Naive thymus-derived CD8-positive, alpha-beta T cell (primary cell): ENCODE measurements around the gene PRXL2B. TPM values are rescaled to one million over a fixed set of nuclear protein-coding genes. Genes with fewer than 3 reads are reported as not detected.
"Not testable (repeated sequence)": the region's sequence is repeated elsewhere in the genome, so short reads cannot be mapped to it uniquely, and the experiment has no call there.

Source experiments
- ATAC-seq, 2 donors: fragments of 150-1000 bp; cut with Tn5 transposase in 1 of 2; sonication (Bioruptor Pico), chemical (Tn5 transposase) in 1 of 2; 1 replicate in 1 of 2; 2 replicates in 1 of 2; pipeline ENCODE4 v1.10.0; 2021; ENCODE audit warnings: mild to moderate bottlenecking in 2 of 2, moderate library complexity in 2 of 2
- POLR2A ChIA-PET: fragments of 350-600 bp; sonication (Branson Sonifier 250); formaldehyde crosslinking; loops from one replicate; lab custom pipeline; 2021; ENCODE audit warnings: antibody characterized with exemption; lab: Charles Lee
- DNase-seq, 10 donors: peaks; one replicate each; pipeline versions ENCODE4 v3.0.0 to v3.0.0-alpha.2; 2020 to 2022
- H3K27ac Mint-ChIP-seq, 10 donors: one replicate each; pipeline ENCODE4 v1.8.0; 2020 to 2022; ENCODE audit warnings: mild to moderate bottlenecking in 10 of 10, mixed read lengths in 10 of 10, moderate library complexity in 4 of 10, inconsistent platforms in 1 of 10
- H3K27me3 Mint-ChIP-seq, 5 donors: one replicate each; pipeline ENCODE4 v1.8.0; 2021 to 2022; ENCODE audit warnings: mixed read lengths in 5 of 5
- H3K36me3 Mint-ChIP-seq, 3 donors: one replicate each; pipeline ENCODE4 v1.8.0; 2020 to 2022; ENCODE audit warnings: mixed read lengths in 3 of 3, mild to moderate bottlenecking in 2 of 3, inconsistent platforms in 1 of 3
- H3K4me1 Mint-ChIP-seq, 4 donors: one replicate each; pipeline ENCODE4 v1.8.0; 2021 to 2022; ENCODE audit warnings: mixed read lengths in 4 of 4
- H3K4me3 Mint-ChIP-seq, 10 donors: one replicate each; pipeline ENCODE4 v1.8.0; 2020 to 2022; ENCODE audit warnings: mild to moderate bottlenecking in 10 of 10, mixed read lengths in 10 of 10, moderate library complexity in 6 of 10, inconsistent platforms in 1 of 10
- H3K9me3 Mint-ChIP-seq, 9 donors: one replicate each; pipeline ENCODE4 v1.8.0; 2020 to 2022; ENCODE audit warnings: mixed read lengths in 9 of 9, mild to moderate bottlenecking in 3 of 9, inconsistent platforms in 1 of 9, moderate library complexity in 1 of 9
- polyA plus RNA-seq, 3 donors: library from polyadenylated mRNA; unstranded; fragments of 300-500 nt; fragmentation: Illumina TruSeq; gene quantifications; one replicate each; pipeline ENCODE4 v1.2.3, GENCODE V29; 2021
- total RNA-seq, 8 experiments: library from RNA in 2 of 8; stranded (reverse) in 2 of 8; gene quantifications; one replicate each; pipeline ENCODE4 v1.2.3 and lab custom pipeline; 2021 to 2026

Gene PRXL2B
- total and polyA plus RNA-seq, 5 experiments from 2014 or later, result 20.6 to 45.4 (median 37.5) TPM

DNA sequence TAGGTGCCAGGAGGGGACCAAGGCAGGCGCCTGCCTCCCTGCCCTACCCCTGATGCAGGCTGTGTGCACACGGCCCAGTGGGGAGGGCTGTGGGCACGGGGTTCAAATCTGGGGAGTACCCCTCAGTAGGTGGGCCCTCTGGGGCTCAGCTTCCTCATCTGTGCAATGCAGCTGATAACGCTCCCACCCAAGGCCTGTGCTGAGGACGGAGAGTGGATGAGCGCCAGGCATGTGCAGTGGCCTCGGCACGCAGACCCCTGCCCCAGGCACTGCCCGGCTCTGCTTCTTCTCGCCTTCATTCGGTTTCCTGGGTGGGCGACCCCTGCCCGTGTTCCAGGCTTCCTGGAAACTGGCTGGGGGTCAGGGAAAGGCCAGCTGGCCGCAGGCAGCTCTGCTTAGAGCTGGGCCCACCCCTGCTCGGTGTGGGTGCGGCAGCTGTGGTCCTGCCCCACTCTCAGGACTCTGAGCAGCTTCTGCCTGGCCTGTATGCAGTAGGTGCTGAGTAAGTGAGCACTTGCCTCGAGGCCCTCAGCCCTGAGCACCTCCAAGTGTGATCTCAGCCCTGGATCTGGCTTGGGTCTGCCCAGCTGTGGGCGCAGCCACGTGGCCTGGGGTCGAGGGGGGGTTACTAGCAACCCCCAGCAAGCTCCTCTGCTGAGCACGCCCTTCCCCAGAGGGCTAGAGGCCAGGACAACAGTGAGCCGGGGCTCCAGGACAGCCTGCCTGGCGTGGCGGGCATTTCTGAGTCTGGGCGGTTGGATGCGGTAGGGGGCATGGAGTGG lies 42.3 kb upstream of the PRXL2B start:
- H3K27ac Mint-ChIP-seq, result peak overlapping the region in 5 of 10 donors; percentile 24 to 81 (median 36)
- H3K4me3 Mint-ChIP-seq, result peak overlapping the region in 6 of 10 donors; percentile 16 to 61 (median 40)
- no peaks in the 10 kb centered on the region for H3K27me3 Mint-ChIP-seq
- H3K9me3 Mint-ChIP-seq, result no peaks in the 10 kb centered on the region
- H3K36me3 Mint-ChIP-seq, result no peaks in the 10 kb centered on the region
- ATAC-seq, result no peak
- POLR2A ChIA-PET, result interaction anchor here (0.5 to 13.3 kb wide), 4 partner anchors 14 to 310 kb away, joined by 3 to 528 read pairs (median 72); partner anchors contain the start of genes HES5, PANK4 and PRXL2B
- no peak for DNase-seq
- H3K4me1 Mint-ChIP-seq, result peaks cover 7 to 41% (median 28%) of the 10 kb centered on the region in 4 donors

DNA sequence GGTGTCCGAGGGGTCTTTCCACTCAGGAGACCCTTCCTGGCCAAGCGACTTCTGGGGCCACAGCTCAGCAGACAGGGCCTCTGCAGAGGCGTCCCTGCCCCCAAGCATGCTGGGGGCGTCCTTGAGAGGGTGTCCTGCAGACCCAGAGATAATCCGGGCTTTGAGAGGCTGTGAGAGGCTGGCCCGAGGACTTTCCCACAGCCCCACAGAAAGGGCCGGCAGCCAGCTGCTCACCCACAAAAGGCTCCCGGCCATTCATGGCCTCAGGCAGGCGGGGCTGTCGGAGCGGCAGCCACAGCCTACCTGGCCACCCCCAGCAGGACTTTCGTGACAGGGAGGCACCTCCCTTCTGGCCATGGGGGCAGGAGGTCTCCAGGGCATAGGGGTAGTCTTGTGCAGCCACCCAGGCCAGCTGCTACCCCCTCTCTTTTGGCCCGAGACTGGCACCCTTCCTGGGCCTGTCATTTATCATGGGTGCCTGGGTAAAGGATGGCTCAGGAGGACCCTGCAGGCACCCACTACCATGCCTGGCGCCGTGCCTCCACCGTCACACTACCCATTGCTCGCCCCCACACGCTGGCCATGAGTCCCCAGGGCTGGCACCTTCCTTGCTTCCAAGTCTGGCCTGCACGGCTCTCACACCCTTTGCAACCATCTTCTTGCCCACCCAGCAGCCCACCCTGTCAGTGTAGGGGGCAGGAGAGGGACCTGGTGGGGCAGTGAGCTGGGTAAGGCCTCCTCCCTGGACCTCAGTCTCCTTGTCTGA lies 41.5 kb upstream of the PRXL2B start:
- no peak for DNase-seq
- Mint-ChIP-seq H3K9me3 (no peaks in the 10 kb centered on the region), H3K4me3 (peak overlapping the region in 6 of 10 donors; percentile 10 to 96 (median 32)), H3K27ac (peak overlapping the region in 8 of 10 donors; percentile 10 to 88 (median 59)), H3K27me3 (no peaks in the 10 kb centered on the region), H3K36me3 (no peaks in the 10 kb centered on the region), H3K4me1 (peaks cover 7 to 44% (median 34%) of the 10 kb centered on the region in 4 donors)
- POLR2A ChIA-PET, result interaction anchor here (0.9 to 13.3 kb wide), 15 partner anchors 11 to 355 kb away, joined by 3 to 528 read pairs (median 5); partner anchors contain the start of genes FAAP20, HES5, MORN1 and PANK4
- no peak for ATAC-seq

DNA sequence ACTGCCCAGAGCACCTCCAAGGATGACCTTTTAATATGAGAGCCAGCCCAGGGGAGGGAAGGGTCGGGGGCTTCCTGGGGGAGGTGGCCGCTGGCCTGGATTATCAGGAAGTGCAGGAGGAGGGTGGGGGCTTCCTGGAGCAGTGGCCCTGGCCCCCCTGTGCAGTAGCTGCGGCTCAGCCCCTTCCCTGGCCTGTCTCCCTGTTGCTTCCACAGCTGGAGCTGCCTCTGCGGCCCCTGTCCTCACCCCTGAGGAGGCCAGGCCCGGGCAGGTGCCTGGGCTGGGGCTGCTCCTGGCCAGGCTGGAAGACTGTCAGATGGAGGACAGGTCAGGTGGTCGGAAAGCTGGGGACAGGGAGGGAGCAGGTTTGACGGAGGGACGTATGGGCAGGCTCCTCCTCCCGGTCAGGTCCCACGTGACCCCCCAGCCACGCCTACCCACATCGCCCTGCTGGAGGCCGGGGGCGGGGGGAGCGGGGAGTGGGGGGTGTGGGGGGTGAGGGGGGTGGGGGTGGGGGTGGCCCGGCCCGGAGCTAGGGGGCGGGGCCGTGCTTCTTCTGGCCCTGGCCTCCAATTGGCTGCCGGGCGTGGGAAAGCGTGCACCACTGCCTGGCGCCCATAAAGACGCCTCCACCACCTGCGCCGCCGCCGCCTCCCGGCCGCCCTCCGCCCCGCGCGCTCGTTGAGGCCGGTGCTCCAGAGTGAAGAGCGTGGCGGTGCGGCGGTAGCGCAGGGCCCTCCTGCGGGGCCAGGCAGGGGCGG lies 40.6 kb upstream of the PRXL2B start:
- H3K9me3 Mint-ChIP-seq, result no peaks in the 10 kb centered on the region
- peaks cover 7 to 49% (median 37%) of the 10 kb centered on the region in 4 donors for H3K4me1 Mint-ChIP-seq
- POLR2A ChIA-PET, result interaction anchor here (0.9 to 13.3 kb wide), 21 partner anchors 10 to 356 kb away, joined by 3 to 528 read pairs (median 6); partner anchors contain the start of genes FAAP20, HES5, MORN1 and PANK4
- DNase-seq (peak; percentile 83 to 93 (median 88)), ATAC-seq (peak; percentile 47 to 54)
- H3K27me3 Mint-ChIP-seq, result no peaks in the 10 kb centered on the region
- H3K27ac Mint-ChIP-seq, result peak overlapping the region in 6 of 10 donors; percentile 10 to 99 (median 98)
- no peaks in the 10 kb centered on the region for H3K36me3 Mint-ChIP-seq
- peak overlapping the region; percentile 57 to 96 (median 92) for H3K4me3 Mint-ChIP-seq

DNA sequence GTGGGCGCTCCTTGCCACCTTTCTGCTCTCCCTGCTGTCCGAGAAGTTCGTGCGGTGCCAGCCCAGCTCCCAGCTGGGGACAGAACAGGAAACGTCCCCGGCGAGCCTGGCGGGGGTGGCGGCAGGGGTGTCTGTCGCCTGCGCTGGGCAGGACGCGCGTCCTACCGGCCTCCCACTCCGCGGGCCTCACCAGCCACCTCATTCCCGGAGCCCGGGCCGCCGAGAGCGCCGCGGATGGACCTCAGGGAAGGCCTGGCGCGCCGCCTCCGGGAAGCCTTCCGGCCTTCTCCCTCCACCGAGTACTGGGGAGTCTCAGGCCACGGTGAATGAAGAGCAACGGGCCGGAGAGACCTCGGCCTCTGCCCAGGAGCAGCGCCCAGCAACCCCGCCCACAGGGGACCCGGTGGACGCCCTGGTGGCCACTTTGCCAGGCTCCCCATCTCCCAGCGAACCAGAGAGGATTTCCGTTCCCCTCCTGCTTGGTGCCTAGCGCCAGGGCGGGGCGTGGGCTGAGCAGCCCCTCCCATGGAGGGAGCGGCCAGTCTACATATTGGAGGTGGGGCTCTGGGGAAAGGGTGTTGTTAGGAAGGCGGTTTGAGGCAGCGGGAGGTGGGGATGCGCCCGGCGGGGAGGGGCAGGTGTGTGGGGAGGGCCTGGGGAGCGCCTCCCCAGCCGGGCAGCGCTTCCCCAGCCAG lies 39.9 kb upstream of the PRXL2B start:
- Mint-ChIP-seq H3K27me3 (no peaks in the 10 kb centered on the region), H3K4me1 (peaks cover 6 to 50% (median 36%) of the 10 kb centered on the region in 4 donors), H3K9me3 (no peaks in the 10 kb centered on the region), H3K27ac (peak overlapping the region; percentile 93 to 99 (median 98)), H3K4me3 (peak overlapping the region; percentile 86 to 96 (median 93)), H3K36me3 (no peaks in the 10 kb centered on the region)
- ATAC-seq, result peak; percentile 48 to 58
- POLR2A ChIA-PET, result interaction anchor here (0.9 to 13.3 kb wide), 28 partner anchors 9 to 357 kb away, joined by 3 to 528 read pairs (median 8); partner anchors contain the start of genes FAAP20, HES5, MORN1 and PANK4
- peak; percentile 64 to 93 (median 84) for DNase-seq

GRCh38 chr1:2547210-2548067 lies 39.1 kb upstream of the PRXL2B start:
- DNase-seq (peak in 9 of 10 donors; percentile 34 to 75 (median 53)), ATAC-seq (peak; percentile 20 to 36)
- Mint-ChIP-seq H3K9me3 (no peaks in the 10 kb centered on the region), H3K27me3 (no peaks in the 10 kb centered on the region), H3K4me1 (peaks cover 6 to 45% (median 36%) of the 10 kb centered on the region in 4 donors), H3K36me3 (no peaks in the 10 kb centered on the region), H3K27ac (peak overlapping the region; percentile 93 to 99 (median 98)), H3K4me3 (peak overlapping the region; percentile 86 to 96 (median 93))
- POLR2A ChIA-PET, result interaction anchor here (0.8 to 13.3 kb wide), 25 partner anchors 9 to 352 kb away, joined by 3 to 528 read pairs (median 10); partner anchors contain the start of genes FAAP20, HES5, MORN1 and PANK4

- H3K4me1 Mint-ChIP-seq, result peaks cover 6 to 45% (median 36%) of the 10 kb centered on the region in 4 donors
- POLR2A ChIA-PET, result interaction anchor here (0.7 to 13.3 kb wide), 29 partner anchors 8 to 353 kb away, joined by 3 to 528 read pairs (median 10); partner anchors contain the start of genes FAAP20, HES5, MORN1 and PANK4
- H3K4me3 Mint-ChIP-seq, result peak overlapping the region; percentile 86 to 96 (median 93)
- no peaks in the 10 kb centered on the region for H3K36me3 Mint-ChIP-seq
- ATAC-seq, result peak; percentile 20 to 22
- peak overlapping the region; percentile 96 to 99 (median 98) for H3K27ac Mint-ChIP-seq
- H3K9me3 Mint-ChIP-seq, result no peaks in the 10 kb centered on the region
- no peaks in the 10 kb centered on the region for H3K27me3 Mint-ChIP-seq
- DNase-seq, result peak; percentile 62 to 89 (median 79)
Observed at GRCh38 chr1:2548068-2548589, 38.4 kb upstream of the PRXL2B start.

DNA sequence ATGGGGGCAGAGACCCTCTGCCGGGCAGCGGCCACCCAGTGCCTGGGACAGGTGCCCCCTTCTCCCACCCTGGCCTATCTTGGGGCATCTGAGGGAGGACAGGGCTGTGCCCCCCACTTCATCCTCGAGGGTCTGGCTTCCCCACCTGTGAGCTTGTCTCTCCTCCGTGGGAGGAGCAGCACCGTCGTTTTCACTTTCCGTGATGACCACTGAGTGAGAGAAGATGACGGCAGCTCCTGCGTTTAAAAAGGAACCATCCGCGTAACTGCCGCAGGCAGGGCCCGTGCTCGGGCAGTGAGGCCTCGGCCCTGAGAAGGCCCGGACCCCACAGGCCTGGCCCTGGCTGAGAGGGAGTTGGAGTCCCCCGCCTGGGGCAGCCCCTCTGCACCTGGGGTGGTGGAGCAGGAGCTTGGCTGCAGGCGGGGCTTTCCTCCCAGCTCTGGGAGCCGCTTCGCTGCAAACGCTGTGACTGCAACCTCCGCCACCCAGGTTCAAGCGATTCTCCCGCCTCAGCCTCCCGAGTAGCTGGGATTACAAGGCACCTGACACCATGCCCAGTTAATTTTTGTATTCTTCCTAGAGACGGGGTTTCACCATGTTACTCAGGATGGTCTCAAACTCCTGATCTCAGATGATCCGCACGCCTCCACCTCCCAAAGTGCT lies 37.1 kb upstream of the PRXL2B start:
- not testable (repeated sequence) for H3K36me3 Mint-ChIP-seq, DNase-seq, ATAC-seq, H3K27me3 Mint-ChIP-seq, H3K9me3 Mint-ChIP-seq
- Mint-ChIP-seq H3K4me1 (peaks cover 9 to 45% (median 34%) of the 10 kb centered on the region in 4 donors), H3K27ac (peak overlapping the region; percentile 96 to 99 (median 98)), H3K4me3 (peak overlapping the region in 8 of 10 donors; percentile 52 to 96 (median 92))
- POLR2A ChIA-PET, result interaction anchor here (0.7 to 13.3 kb wide), 12 partner anchors 12 to 158 kb away, joined by 3 to 528 read pairs (median 14); partner anchors contain the start of genes HES5, MORN1, PANK4 and PRXL2B

- DNase-seq, H3K27me3 Mint-ChIP-seq, ATAC-seq, H3K9me3 Mint-ChIP-seq, H3K36me3 Mint-ChIP-seq: not testable (repeated sequence)
- POLR2A ChIA-PET, result interaction anchor here (7.4 to 13.3 kb wide), 2 partner anchors 20 to 35 kb away, joined by 139 to 528 read pairs; partner anchors contain the start of genes HES5, PANK4 and PRXL2B
- Mint-ChIP-seq H3K4me3 (peak overlapping the region in 1 of 10 donors; percentile 40), H3K4me1 (peaks cover 14 to 45% (median 39%) of the 10 kb centered on the region in 4 donors), H3K27ac (peak overlapping the region in 8 of 10 donors; percentile 79 to 97 (median 84))
Observed at GRCh38 chr1:2550309-2550861, 36.2 kb upstream of the PRXL2B start.

DNA sequence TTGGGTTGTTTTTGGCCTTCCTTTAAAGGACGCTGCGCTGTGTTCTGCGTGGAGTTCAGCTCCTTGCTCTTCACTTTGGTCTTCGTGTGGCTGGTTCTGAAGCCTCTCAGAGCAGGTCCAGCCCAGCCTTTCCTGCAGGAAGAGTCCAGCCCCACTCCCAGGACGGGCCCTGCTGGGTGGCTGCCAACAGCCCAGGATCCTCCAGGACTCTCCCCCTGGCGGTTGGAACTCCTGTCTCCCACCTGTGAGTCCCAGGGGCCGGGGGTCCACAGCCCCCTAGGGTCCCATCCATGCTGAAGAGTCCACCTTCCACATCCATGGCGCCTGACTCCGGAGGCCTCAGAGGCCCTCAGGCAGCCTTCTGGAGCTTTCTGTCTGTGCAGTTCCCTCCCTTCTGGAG lies 35.0 kb upstream of the PRXL2B start:
- DNase-seq, H3K27me3 Mint-ChIP-seq, H3K9me3 Mint-ChIP-seq, ATAC-seq, H3K36me3 Mint-ChIP-seq, POLR2A ChIA-PET, H3K4me3 Mint-ChIP-seq: not testable (repeated sequence)
- Mint-ChIP-seq H3K27ac (peak overlapping the region in 8 of 10 donors; percentile 65 to 96 (median 81)), H3K4me1 (peaks cover 17 to 52% (median 50%) of the 10 kb centered on the region in 4 donors)
